Measurements from ENCODE around the gene LCA5L. TPM values are rescaled to one million over a fixed set of nuclear protein-coding genes. Genes with fewer than 3 reads are reported as not detected.

LCA5L gene
- total RNA-seq: 0.23 and 0.65 TPM in 2 replicates

- TF ChIP-seq CTCF (conservative IDR thresholded peaks at IDR 0.05; ENCODE audit: low read depth, low read length): no peak
Measured at GRCh38 chr21:39445321-39446269, at the start of gene LCA5L. LCA5L (minus strand) TSS chr21:39445778; CDS start chr21:39428493, 17,285 bp downstream.

GRCh38 chr21:39489380-39489924 lies 43.9 kb upstream of the LCA5L start:
- TF ChIP-seq CTCF (conservative IDR thresholded peaks at IDR 0.05; ENCODE audit: low read depth, low read length): no peak

More at GRCh38 chr21:39445321-39446269, at the start of gene LCA5L:
- peak within 1 kb of the TSS; percentile 90 for H3K4me3 ChIP-seq (ENCODE audit: low read depth, low read length)
- peak; percentile 29 for DNase-seq (ENCODE audit: low read depth)

GRCh38 chr21:39484711-39485276 lies 39.2 kb upstream of the LCA5L start:
- no peak for DNase-seq (ENCODE audit: low read depth)
- no peak for TF ChIP-seq CTCF (conservative IDR thresholded peaks at IDR 0.05; ENCODE audit: low read depth, low read length)
- no peak overlapping the region for H3K4me3 ChIP-seq (ENCODE audit: low read depth, low read length)

More at GRCh38 chr21:39489380-39489924, 43.9 kb upstream of the LCA5L start:
- no peak for DNase-seq (ENCODE audit: low read depth)
- H3K4me3 ChIP-seq (ENCODE audit: low read depth, low read length): no peak overlapping the region

GRCh38 chr21:39483917-39484316 lies 38.3 kb upstream of the LCA5L start:
- no peak overlapping the region for H3K4me3 ChIP-seq (ENCODE audit: low read depth, low read length)
- no peak for DNase-seq (ENCODE audit: low read depth)
- TF ChIP-seq CTCF (conservative IDR thresholded peaks at IDR 0.05; ENCODE audit: low read depth, low read length): no peak

- no peak overlapping the region for H3K4me3 ChIP-seq (ENCODE audit: low read depth, low read length)
- TF ChIP-seq CTCF (conservative IDR thresholded peaks at IDR 0.05; ENCODE audit: low read depth, low read length): no peak
- no peak for DNase-seq (ENCODE audit: low read depth)
Measured at GRCh38 chr21:39481886-39482285, 36.3 kb upstream of the LCA5L start.

- no peak overlapping the region for H3K4me3 ChIP-seq (ENCODE audit: low read depth, low read length)
- TF ChIP-seq CTCF (conservative IDR thresholded peaks at IDR 0.05; ENCODE audit: low read depth, low read length): no peak
- no peak for DNase-seq (ENCODE audit: low read depth)
Measured at GRCh38 chr21:39480271-39480670, 34.7 kb upstream of the LCA5L start.
